Measurements from ENCODE around the gene HNRNPD. TPM values are rescaled to one million over a fixed set of nuclear protein-coding genes. Genes with fewer than 3 reads are reported as not detected.

Gene HNRNPD
- total and polyA plus RNA-seq, 2 donors (not counting 3 experiments of a cell fraction or from before 2014, with no cell fraction given), result 91.3 to 363 TPM

- Histone ChIP-seq H4K20me1 (replicated peaks; ENCODE audit: control insufficient read depth, extremely low read depth, insufficient read depth, low read length) (peaks cover 25% of the 10 kb centered on the region), H3K9ac (replicated peaks; ENCODE audit: extremely low read depth, insufficient read depth, low read length) (peak overlapping the region; percentile 98), H3K36me3 (ENCODE audit: control insufficient read depth in 2 of 2, extremely low read depth in 1 of 2, insufficient read depth in 2 of 2, low read length in 2 of 2) (peaks cover 3 to 8% of the 10 kb centered on the region in 2 experiments), H3K27me3 (ENCODE audit: control insufficient read depth in 2 of 2, insufficient read depth in 2 of 2, low read length in 2 of 2) (no peaks in the 10 kb centered on the region), H3K9me3 (replicated peaks; ENCODE audit: control insufficient read depth, insufficient read depth, low read length) (no peaks in the 10 kb centered on the region), H3K27ac (ENCODE audit: insufficient read depth, low read depth, low read length) (peak overlapping the region; percentile 91), H2AFZ (ENCODE audit: low read depth, low read length) (no peak overlapping the region), H3K79me2 (ENCODE audit: control insufficient read depth, insufficient read depth, low read length) (peaks cover 92% of the 10 kb centered on the region), H3K9me1 (replicated peaks; ENCODE audit: control insufficient read depth, extremely low read depth, insufficient read depth, low read length) (no peaks in the 10 kb centered on the region), H3K4me3 (replicated peaks in 1 of 3; ENCODE audit: insufficient read depth in 1 of 3, low read depth in 1 of 3, low read length in 3 of 3) (peak overlapping the region; percentile 63 to 99 (median 81)), H3K4me2 (ENCODE audit: insufficient read depth, low read length) (peak overlapping the region; percentile 96), H3K4me1 (ENCODE audit: control insufficient read depth, extremely low read depth, insufficient read depth, low read length) (peaks cover 39% of the 10 kb centered on the region)
- CTCF ChIA-PET, result interaction anchor here (1.1 to 4.2 kb wide), 2 partner anchors 11 to 58 kb away, joined by 5 to 27 read pairs; no protein-coding TSS in a partner anchor
- POLR2A ChIA-PET, result no interaction called here
- intact Hi-C loops (cut with micrococcal nuclease) (no loop called here), dilution Hi-C loops (cut with MboI; ENCODE audit: extremely low pct_ligation_motif_present, low sequenced_read_pairs) (no loop called here)
- FAIRE-seq (no peak), DNase-seq (ENCODE audit: low read depth, low spot score) (peak; percentile 34)
- BruUV-seq (replicated peaks), result no TSS peak
- no peak for TF ChIP-seq CTCF (IDR thresholded peaks at IDR 0.05; ENCODE audit: extremely low read depth in 1 of 2, insufficient read depth in 1 of 2, low read depth in 1 of 2, low read length in 2 of 2)
- no peak for TF ChIP-seq GATA2 (IDR thresholded peaks at IDR 0.05; ENCODE audit: insufficient read depth, insufficient read length, low read depth, low read length)
- no peak for TF ChIP-seq EZH2 (IDR thresholded peaks at IDR 0.05; ENCODE audit: borderline replicate concordance, low read depth, low read length, severe bottlenecking)
- TF ChIP-seq MYC (IDR thresholded peaks at IDR 0.05; ENCODE audit: low read depth, low read length), result no peak
Measured at GRCh38 chr4:82371497-82371896, 2.3 kb downstream of the HNRNPD start.

- ChIA-PET POLR2A (no interaction called here), CTCF (no interaction called here)
- H3K4me1 ChIP-seq (ENCODE audit: control insufficient read depth, extremely low read depth, insufficient read depth, low read length), result peaks cover 29% of the 10 kb centered on the region
- H3K9me3 ChIP-seq (replicated peaks; ENCODE audit: control insufficient read depth, insufficient read depth, low read length), result no peaks in the 10 kb centered on the region
- FAIRE-seq (no peak), DNase-seq (ENCODE audit: low read depth, low spot score) (no peak)
- no peak overlapping the region for H3K27ac ChIP-seq (ENCODE audit: insufficient read depth, low read depth, low read length)
- intact Hi-C loops (cut with micrococcal nuclease), result no loop called here
- dilution Hi-C loops (cut with MboI; ENCODE audit: extremely low pct_ligation_motif_present, low sequenced_read_pairs), result no loop called here
- no peaks in the 10 kb centered on the region for H3K9me1 ChIP-seq (replicated peaks; ENCODE audit: control insufficient read depth, extremely low read depth, insufficient read depth, low read length)
- TF ChIP-seq POLR2A (IDR thresholded peaks at IDR 0.05; ENCODE audit: low read depth, low read length) (no peak), GATA2 (IDR thresholded peaks at IDR 0.05; ENCODE audit: insufficient read depth, insufficient read length, low read depth, low read length) (no peak), MAX (IDR thresholded peaks at IDR 0.05; ENCODE audit: insufficient read depth, insufficient read length) (no peak), JUN (IDR thresholded peaks at IDR 0.05; ENCODE audit: borderline replicate concordance, insufficient read depth, insufficient read length, low read depth) (no peak), EZH2 (IDR thresholded peaks at IDR 0.05; ENCODE audit: borderline replicate concordance, low read depth, low read length, severe bottlenecking) (no peak), MYC (IDR thresholded peaks at IDR 0.05; ENCODE audit: low read depth, low read length) (no peak), CTCF (IDR thresholded peaks at IDR 0.05; ENCODE audit: extremely low read depth in 1 of 2, insufficient read depth in 1 of 2, low read depth in 1 of 2, low read length in 2 of 2) (no peak), POLR2AphosphoS5 (IDR thresholded peaks at IDR 0.05; ENCODE audit: insufficient read depth, low read depth, low read length) (no peak), FOS (IDR thresholded peaks at IDR 0.05; ENCODE audit: borderline replicate concordance, insufficient read depth, low read length) (no peak)
- peaks cover 3 to 8% of the 10 kb centered on the region in 2 experiments for H3K36me3 ChIP-seq (ENCODE audit: control insufficient read depth in 2 of 2, extremely low read depth in 1 of 2, insufficient read depth in 2 of 2, low read length in 2 of 2)
- H3K4me3 ChIP-seq (replicated peaks in 1 of 3; ENCODE audit: insufficient read depth in 1 of 3, low read depth in 1 of 3, low read length in 3 of 3), result no peak overlapping the region
- no TSS peak for BruUV-seq (replicated peaks)
- peak overlapping the region; percentile 96 for H3K4me2 ChIP-seq (ENCODE audit: insufficient read depth, low read length)
- H2AFZ ChIP-seq (ENCODE audit: low read depth, low read length), result no peak overlapping the region
- H3K9ac ChIP-seq (replicated peaks; ENCODE audit: extremely low read depth, insufficient read depth, low read length), result no peak overlapping the region
- H3K27me3 ChIP-seq (ENCODE audit: control insufficient read depth in 2 of 2, insufficient read depth in 2 of 2, low read length in 2 of 2), result no peaks in the 10 kb centered on the region
- peaks cover 100% of the 10 kb centered on the region for H3K79me2 ChIP-seq (ENCODE audit: control insufficient read depth, insufficient read depth, low read length)
- H4K20me1 ChIP-seq (replicated peaks; ENCODE audit: control insufficient read depth, extremely low read depth, insufficient read depth, low read length), result peaks cover 31% of the 10 kb centered on the region
Measured at GRCh38 chr4:82367438-82368097, 6.2 kb downstream of the HNRNPD start.

Measured in endothelial cell of umbilical vein (primary cell).